Renal cortex interstitium (tissue), 11 donors: ENCODE data around the gene SLC28A1. TPM values are rescaled to one million over a fixed set of nuclear protein-coding genes. Genes with fewer than 3 reads are reported as not detected.
A peak's percentile ranks its signal among the peaks of the same experiment; 100 is the strongest.
"Not testable (repeated sequence)": the region's sequence is repeated elsewhere in the genome, so short reads cannot be mapped to it uniquely, and the experiment has no call there.

Source experiments
- DNase-seq, 11 donors: peaks; one replicate each; pipeline ENCODE4 v3.0.0-alpha.2; 2013; ENCODE audit warnings: low read depth in 9 of 11, low spot score in 4 of 11; ENCODE audit errors: extremely low read depth in 1 of 11
- polyA plus RNA-seq, 3 donors: library from polyadenylated mRNA; unstranded; fragments of 120-200 nt; gene quantifications; one replicate each; pipeline ENCODE4 v1.2.1, GENCODE V29; 2013; ENCODE audit not compliant: insufficient read length in 3 of 3

The SLC28A1 gene
- polyA plus RNA-seq, 3 donors, result 6.8 to 10.3 (median 7.2) TPM

GRCh38 chr15:84981054-84981710 lies 96.7 kb downstream of the SLC28A1 start:
- DNase-seq, result peak; percentile 86 to 95 (median 93)

GRCh38 chr15:84981711-84982300 lies 97.3 kb downstream of the SLC28A1 start, which contains the start of gene PDE8A:
Gene PDE8A (plus strand): TSS chr15:84981856. CDS start chr15:84982163, 307 bp downstream.
- peak in 4 of 11 donors; percentile 29 to 44 (median 42) for DNase-seq

- peak in 4 of 11 donors; percentile 21 to 61 (median 46) for DNase-seq
Observed at GRCh38 chr15:84982301-84982920, 97.9 kb downstream of the SLC28A1 start.

GRCh38 chr15:84983294-84983693 lies 98.8 kb downstream of the SLC28A1 start:
- DNase-seq, result no peak

GRCh38 chr15:84983711-84984110 lies 99.2 kb downstream of the SLC28A1 start:
- no peak for DNase-seq

GRCh38 chr15:84985158-84985557 lies 100.7 kb downstream of the SLC28A1 start:
- no peak for DNase-seq

GRCh38 chr15:84987351-84987750 lies 102.9 kb downstream of the SLC28A1 start:
- not testable (repeated sequence) for DNase-seq

GRCh38 chr15:84987949-84988624 lies 103.6 kb downstream of the SLC28A1 start:
- DNase-seq, result no peak

GRCh38 chr15:84988909-84989644 lies 104.6 kb downstream of the SLC28A1 start:
- DNase-seq, result no peak

GRCh38 chr15:84990507-84990906 lies 106.0 kb downstream of the SLC28A1 start:
- no peak for DNase-seq

GRCh38 chr15:84991014-84991712 lies 106.7 kb downstream of the SLC28A1 start:
- DNase-seq, result no peak

GRCh38 chr15:84992157-84992944 lies 107.9 kb downstream of the SLC28A1 start:
- no peak for DNase-seq

Other genes with a start within 250 kb of the SLC28A1 start
- 10 to 100 TPM; 39.2 to 56.1 (median 42.1) TPM for gene WDR73, start 230.4 kb upstream of the SLC28A1 start, polyA plus RNA-seq
- gene NMB, start 226.5 kb upstream of the SLC28A1 start, polyA plus RNA-seq, result 1 to 10 TPM; 4.6 to 6.7 (median 5.3) TPM
- 100 to 1,000 TPM; 233 to 301 (median 271) TPM for gene SEC11A, start 168.5 kb upstream of the SLC28A1 start, polyA plus RNA-seq
- gene ZNF592, start 136.1 kb upstream of the SLC28A1 start, polyA plus RNA-seq, result 10 to 100 TPM; 27.7 to 31.6 (median 31.4) TPM
- 10 to 100 TPM; 17.4 to 27.1 (median 18.0) TPM for gene ALPK3, start 67.3 kb upstream of the SLC28A1 start, polyA plus RNA-seq
- 10 to 100 TPM; 39.1 to 82.9 (median 48.5) TPM for gene PDE8A, start 97.2 kb downstream of the SLC28A1 start, polyA plus RNA-seq